CD1c-positive myeloid dendritic cell (primary cell): Measurements from ENCODE around the gene PROS1.
"Not testable (repeated sequence)": the region's sequence is repeated elsewhere in the genome, so short reads cannot be mapped to it uniquely, and the experiment has no call there.

Experiments used
- DNase-seq: peaks from one replicate; pipeline ENCODE4 v3.0.0-alpha.2; 2016; ENCODE audit errors: extremely low spot score

Gene PROS1

GRCh38 chr3:93877427-93877826 is 96.3 kb downstream of the PROS1 start:
- DNase-seq, result not testable (repeated sequence)

DNA sequence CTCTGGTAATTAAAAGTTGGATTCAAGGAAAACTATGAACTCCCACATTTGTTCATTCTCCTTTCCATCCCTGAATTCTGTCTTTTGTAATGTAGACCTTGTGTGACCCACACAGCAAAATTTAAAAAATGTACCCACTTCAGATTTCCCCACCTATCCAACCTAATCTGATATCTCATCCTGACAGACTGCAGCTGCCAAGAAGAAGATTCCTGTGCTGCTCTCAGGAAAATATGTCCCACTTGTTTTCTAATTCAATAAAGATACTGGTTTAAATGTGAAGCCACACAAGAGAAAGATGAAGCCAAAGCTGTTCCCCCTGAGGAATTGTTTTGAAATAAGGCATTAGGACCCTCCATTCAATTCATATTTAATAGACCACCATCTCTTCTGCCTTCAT is 100.3 kb downstream of the PROS1 start:
- not testable (repeated sequence) for DNase-seq

- DNase-seq, result no peak
Measured at GRCh38 chr3:93867425-93867824, 106.3 kb downstream of the PROS1 start.

DNA sequence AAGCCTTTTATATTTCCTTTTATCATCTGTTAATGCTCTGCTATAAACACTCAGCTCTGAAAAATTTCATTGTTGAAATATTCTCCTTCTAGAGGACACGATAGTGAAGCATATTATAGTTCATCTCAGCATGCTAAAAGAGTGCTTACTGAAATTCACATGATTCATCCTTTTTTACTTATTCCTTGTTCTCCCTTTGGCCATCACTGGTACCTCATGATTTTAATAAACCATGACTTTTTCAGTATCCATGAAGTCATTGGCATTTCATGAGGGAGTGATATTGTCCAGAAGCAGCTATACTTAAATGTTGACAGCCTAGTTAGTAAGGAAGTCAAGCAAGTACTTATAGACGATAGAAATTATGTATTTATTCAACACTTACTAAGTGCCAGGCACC is 112.7 kb downstream of the PROS1 start:
- no peak for DNase-seq

GRCh38 chr3:93855401-93855800 is 118.3 kb downstream of the PROS1 start:
- no peak for DNase-seq

GRCh38 chr3:93852228-93852627 is 121.5 kb downstream of the PROS1 start:
- DNase-seq, result not testable (repeated sequence)

- DNase-seq, result peak; percentile 26
Measured at GRCh38 chr3:93843981-93844380, 129.7 kb downstream of the PROS1 start.

- not testable (repeated sequence) for DNase-seq
Measured at GRCh38 chr3:93839193-93839592, 134.5 kb downstream of the PROS1 start.
